GM21619 (cell line): ENCODE measurements around the gene PLA2G2F.

ENCODE experiments used
- ATAC-seq: cut with Tn5 transposase; IDR thresholded peaks from one replicate; pipeline ENCODE4 v1.9.1; 2021; ENCODE audit not compliant: unreplicated experiment

PLA2G2F gene

DNA sequence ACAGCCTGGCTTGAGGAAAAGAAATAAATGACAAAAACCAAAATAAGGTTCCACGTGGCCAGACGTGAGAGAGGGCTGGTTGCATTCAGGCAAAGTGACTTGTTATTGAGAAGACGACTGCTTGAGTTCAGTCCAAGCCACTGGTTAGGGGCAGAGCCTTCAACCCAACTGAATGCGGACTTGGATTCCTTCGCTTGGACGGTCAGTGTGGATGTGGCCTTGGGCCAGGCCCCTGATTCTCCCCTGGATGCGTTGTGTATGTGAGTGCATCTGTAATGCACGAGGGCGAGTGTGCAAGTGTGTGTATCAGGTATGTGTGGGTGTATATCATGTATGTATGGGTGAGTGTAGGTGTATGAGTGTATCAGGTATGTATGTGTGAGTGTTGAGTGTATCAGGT, 1.9 kb downstream of the PLA2G2F start:
- ATAC-seq: no peak

DNA sequence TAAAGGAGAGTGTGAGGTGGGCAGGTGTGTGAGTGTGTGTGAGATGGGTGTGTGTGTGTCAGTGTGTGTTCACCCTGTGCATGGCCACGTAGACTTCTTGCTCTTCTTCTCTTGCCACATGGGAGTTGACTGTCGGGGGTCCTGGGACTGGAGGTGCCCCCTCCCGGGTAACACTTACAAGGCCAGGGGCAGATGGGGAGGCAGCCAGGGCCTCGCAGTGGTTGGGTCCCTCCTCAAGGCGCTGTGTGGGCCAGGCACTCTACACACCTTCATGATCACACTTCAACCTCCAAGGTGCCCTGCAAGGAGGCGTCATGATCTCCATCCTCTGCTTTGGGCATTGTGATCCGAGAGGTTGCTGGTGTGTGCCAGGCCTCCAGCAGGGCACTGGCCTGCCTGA, 2.3 kb downstream of the PLA2G2F start:
- no peak for ATAC-seq

DNA sequence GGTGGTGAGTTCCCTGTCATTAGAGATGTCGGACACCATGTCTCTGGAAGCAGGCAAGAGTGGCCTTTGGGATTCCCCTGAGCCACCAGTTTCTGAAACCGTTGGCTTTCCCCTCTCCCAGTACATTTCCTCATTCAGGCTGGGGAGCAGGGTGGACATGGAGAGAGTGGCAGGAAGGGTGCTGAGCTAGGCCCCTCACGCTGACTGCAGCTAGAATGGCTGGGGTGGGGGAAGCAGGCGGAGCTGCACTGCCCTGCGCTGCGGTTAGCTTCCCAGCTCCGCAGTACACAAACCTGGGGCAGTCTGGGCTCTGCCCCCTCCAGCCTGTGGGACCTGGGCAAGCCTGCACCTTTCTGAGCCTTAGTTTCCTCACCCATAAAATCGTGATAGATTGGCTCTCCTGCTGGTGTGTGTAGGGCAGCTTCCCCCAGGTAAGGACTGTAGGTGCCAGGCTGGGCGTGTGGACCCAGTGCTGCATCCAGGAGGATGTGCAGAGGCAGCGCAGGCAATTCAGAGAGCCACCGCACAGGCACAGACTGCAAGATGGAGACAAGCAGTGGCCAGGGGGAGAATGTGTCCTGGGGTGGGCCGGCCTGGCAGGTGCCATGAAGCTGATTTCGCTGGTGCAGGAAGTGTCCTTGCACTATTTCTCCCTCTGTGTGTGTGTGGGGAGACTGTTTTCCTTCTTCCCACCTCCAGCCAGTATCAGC, 3.0 kb downstream of the PLA2G2F start:
- no peak for ATAC-seq

DNA sequence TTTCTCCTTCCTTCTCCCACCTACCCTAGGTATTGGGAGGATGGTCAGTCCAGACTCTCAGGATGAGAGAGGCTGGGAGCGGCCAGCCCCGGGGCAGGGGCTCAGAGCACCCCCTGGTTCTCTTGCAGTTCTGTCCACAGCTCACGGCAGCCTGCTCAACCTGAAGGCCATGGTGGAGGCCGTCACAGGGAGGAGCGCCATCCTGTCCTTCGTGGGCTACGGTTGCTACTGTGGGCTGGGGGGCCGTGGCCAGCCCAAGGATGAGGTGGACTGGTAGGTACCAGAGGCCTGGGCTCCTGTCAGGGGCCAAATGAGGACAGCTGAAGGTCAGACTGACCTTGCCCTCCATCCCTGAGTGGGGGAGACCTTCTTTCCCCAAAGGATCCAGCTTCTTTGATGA, 4.2 kb downstream of the PLA2G2F start:
- ATAC-seq: no peak

DNA sequence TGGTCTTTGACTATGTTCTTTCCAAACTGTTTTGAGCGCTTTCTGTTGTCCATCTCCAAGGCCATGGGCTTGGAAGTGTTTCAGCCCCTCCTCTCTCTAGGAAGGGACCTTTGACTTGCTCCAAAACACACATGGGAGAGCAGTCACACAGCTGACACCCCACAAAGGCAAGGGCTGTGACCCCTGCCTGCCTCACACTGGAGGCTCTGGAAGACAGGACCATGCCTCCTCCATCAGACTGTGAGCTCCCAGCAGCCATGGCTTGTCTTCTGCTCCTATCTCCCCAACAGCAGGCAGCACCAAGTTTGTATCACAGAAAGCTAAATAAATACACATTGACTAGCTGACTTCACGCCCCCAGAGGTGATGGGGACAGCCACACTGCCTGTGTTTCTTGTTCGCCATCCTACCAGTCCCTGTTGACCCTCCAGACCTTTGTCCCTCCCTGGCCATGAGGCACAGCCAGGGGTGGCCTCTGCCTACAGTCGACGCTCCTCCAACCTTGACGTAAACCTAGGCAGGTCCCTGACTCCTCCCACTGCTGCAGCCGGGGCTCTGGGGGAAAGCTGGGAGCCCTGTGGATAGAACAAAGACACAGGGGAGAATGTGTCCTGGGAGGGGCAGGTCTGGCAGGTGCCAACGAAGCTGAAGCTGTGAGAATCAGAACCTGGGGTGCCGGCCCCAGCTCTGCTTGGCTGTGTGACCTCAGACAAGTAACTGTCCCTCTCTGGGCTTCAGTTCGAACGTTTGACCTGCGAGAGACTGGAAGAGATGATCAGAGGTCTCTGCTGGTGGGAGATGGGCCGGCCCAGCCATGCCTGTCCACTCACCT, 4.8 kb downstream of the PLA2G2F start:
- no peak for ATAC-seq

DNA sequence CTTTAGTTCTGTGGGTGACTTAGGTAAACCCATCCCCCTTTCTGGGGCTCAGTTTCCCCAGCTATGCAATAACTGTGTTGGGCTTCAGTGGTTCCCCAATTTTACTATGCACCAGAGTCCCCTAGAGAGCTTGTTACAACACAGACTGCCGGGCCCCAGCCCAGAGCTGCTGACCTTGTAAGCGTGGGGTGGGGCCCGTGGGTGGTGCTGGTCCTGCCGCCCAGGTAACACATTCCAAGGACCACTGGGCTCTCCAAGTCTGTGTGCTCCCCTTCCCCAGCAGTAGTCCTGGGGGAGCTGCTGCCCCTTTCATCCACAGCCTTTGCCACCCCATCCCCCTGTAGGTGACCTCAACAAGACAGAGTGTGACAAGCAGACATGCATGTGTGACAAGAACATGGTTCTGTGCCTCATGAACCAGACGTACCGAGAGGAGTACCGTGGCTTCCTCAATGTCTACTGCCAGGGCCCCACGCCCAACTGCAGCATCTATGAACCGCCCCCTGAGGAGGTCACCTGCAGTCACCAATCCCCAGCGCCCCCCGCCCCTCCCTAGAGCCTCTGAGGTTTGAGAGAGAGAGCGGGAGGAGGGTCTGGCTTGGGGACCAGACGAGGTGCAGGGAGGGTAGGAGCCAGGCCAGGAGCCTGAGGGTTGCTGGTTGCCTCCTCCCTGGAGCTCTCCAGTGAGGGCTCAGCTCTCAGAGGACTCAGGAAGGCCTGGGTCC, 8.9 kb downstream of the PLA2G2F start:
- ATAC-seq: no peak

DNA sequence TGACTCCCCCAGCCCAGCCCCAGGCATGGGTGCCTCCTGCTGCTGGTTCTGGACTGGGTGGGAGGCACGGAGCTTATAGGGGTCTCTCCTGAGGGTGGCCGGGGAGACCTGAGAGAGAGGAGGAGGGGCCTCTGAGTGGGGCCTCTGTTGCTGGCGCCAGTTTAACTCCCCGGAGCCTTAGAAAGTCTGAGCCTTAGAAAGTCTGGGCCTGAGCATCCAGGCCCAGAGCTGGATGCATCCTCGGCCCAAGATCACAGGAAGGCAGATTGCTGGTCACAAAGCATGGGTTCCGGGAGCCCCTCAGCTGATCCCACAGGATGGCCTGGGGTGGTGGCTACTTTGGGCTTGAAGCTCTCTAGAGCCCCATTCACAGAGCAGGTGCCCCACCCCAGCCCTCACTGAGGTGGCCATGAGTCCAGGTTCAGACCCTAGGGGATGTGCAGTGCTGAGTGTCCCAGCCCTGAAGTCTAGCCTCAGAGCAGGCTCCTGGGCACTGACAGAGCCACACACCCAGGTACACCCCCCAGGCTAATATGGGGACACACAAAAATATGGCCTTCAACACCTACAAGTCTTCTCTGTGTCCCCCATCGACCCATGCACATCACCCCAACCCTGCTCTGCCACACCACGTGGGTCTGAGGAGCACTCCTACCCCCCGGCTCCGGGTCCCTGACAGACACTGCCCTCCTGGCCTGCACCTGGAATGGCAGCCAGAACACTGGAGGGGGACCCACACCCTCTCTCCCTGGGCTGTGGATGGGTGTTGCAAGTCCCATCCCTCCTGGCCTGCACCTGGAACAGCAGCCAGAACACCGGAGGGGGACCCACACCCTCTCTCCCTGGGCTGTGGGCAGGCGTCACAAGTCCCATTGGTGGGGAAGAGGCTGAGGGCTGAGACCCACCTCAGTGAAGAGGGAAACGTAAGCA, 9.7 kb downstream of the PLA2G2F start:
- ATAC-seq: no peak

DNA sequence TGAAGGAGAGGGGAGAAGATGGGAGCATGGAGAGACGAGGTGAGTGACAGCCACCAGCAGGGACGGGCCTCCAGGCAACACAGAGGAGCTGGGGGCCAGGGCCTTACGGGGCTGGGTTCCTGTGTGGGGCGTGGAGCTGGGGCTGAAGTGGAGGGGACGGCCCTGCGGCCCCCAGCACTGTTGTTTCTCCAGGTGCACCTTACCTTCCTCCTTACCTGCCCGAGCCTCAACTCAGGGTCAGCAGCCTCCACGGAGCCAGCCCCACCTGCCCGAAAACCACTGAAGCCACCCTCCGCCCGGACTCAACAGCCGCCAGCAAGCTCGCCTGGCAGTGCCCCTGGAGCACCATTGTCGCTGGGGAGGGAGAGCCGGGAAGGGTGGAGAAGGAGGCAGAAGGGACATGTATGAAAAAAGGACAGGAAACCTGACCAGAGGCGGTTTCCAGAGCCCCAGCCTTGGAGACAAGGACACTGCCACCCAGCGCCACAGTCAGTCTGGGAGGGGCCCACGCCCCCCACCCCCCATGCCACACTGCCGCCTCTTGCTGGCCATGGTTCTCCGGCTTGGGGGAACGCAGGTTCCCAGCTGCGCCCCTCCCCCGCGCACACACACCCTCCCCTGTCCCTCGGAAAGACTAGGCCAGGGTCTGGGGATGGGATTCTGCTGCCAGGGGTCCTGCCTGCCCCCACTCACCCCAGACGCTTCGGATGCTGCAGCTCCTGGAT, 10.6 kb downstream of the PLA2G2F start:
- no peak for ATAC-seq

DNA sequence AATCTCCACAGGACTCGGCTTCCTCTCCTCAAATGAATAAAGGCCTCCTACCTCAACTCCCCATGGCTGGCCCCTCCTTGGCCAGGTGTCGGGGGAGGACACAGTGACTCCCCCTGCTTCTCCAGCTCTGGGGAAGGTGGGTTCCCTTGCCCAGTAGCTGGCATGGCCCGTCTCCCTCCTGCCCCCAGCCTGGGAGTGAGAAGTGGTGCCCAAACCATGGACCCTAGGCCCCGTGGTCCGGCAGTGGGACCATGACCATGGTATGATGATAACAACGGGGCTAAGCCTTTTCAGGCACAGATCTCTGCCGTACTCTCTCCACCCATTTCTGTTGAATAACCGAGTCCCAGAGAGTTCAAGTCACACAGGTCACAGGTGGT, 11.2 kb downstream of the PLA2G2F start:
- no peak for ATAC-seq

DNA sequence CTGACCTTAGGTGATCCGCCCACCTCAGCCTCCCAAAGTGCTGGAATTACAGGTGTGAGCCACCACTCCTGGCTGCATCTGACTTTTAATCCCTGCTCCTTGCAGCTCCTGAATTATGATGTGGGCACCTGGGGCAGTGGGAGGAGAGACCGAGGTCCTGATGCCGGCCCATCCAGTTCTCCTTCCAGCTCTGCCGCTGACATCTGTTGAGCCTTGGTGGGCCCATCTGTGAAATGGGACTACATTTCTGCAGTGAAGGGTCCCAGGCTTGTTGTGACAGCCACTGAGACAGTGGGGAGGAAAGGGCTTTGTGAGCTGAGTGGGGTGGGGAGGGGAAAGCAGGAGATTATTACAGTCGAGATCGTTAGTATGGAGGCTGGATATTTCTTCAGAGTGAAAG, 11.8 kb downstream of the PLA2G2F start:
- ATAC-seq: no peak

DNA sequence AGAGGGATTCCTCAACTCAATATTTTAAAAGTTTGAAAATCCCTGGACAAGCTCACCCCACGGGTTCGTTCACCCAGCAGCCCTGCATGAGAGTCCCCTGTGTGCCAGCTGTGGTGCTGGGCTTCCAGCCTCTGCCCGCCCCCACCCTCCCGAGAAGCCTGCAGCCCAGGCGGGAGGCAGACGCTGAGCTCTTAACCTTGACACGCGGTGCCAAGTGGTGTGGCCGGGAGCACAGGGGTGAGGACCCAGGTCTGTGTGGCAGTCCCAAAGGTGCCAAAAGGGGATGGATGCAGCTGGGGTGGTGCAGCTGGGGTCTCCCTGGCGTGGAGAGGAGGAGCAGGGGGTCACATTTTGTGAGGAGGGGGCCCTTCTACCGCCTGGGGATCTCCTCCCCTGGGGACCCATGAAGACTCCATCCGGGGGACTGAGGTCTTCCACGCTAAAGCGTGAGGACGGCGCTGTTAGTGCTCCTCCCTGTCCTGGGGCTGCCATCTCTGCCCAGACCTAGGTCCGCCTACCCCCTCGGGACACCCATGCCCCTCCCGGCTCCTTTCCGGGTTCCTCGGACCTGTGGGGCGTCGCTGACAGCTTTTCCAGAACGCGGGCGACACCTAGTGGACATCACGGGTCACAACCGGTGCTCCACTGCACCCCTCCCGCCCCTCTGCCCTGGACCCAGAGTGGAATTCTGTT, 12.9 kb downstream of the PLA2G2F start:
- ATAC-seq: peak; percentile 66

DNA sequence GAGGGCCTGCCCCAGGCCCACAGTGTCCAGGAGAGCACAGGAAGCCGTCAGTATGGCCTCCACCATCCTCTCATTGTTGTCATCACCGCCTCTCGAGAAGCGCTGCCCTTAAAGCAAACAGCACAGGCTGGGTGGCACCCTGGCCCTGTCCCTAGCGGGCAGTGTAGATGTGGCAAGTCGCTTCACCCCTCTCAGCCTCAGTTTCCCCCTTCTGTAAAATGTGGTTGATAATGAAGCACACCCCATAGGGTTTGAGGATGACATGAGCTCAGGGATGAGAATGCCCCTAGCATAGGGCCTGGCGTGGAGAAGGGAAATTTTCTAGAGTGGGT, 13.4 kb downstream of the PLA2G2F start:
- ATAC-seq: no peak

DNA sequence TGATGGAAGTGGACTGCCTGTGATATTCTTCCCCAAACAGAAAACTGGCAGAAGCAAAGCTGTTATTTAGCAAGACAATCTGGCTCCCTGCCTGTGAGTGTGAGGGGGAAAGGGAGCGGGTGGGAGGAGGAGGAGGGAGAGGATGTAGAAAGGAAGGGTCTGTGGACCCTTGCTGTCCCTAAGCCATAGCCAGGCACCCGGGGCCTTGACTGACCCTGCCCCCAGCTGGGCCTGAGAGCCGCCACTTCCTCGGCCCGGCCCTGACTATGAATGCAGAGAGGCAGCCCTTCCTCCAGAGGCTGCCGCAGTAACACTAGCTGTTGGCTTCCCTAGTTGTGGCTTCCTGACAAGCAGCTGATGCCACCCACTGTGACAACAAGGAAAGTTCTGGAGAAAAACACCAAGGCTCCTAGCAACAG, 13.9 kb downstream of the PLA2G2F start:
- ATAC-seq: no peak

DNA sequence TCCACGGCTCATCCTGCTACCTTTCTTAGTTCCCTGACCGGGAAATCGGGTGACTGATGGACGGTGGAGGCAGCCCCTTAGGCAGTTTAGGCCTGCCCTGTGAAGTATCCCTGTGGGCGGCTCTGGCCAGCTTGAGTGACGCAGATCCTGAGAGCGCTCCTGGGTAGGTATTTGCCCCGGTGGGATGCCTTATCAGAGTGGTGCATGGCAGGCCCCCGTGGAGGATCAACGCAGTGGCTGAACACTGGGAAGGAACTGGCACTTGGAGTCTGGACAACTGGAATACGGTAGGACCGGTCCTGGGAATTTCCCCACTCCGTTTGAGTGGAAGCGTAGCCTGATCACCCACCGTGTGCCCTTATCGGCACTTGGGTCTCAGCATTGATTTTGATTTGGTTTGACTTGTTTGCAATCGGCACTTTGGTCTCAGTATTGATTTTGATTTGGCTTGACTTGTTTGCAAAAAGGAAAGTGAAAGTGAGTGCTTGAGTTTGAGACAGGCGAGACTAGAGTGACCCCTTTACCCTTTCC, 15.2 kb downstream of the PLA2G2F start:
- no peak for ATAC-seq

DNA sequence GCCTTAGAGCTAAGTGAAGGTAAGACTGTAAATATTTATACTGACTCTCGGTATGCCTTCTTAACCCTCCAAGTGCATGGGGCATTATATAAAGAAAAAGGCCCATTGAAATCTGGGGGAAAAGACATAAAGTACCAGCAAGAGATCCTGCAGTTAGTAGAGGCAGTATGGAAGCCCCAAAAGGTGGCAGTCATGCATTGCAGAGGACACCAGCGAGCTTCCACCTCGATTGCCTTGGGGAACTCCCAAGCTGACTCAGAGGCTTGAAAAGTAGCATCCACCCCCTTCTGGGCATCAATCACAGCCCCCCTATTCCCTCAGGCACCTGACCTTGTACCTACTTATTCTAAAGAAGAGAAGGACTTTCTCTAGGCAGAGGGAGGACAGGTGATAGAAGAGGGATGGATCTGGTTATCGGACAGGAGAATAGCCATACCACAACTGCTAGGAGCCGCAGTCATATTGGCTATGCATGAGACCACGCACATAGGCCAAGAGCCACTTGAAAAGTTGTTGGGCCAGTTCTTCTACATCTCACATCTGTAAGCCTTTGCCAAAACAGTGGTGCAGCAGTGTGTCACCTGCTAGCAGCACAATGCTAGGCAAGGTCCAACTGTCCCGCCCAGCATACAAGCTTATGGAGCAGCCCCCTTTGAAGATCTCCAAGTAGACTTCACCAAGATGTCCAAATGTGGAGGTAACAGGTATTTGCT, 19.4 kb downstream of the PLA2G2F start:
- ATAC-seq: no peak

DNA sequence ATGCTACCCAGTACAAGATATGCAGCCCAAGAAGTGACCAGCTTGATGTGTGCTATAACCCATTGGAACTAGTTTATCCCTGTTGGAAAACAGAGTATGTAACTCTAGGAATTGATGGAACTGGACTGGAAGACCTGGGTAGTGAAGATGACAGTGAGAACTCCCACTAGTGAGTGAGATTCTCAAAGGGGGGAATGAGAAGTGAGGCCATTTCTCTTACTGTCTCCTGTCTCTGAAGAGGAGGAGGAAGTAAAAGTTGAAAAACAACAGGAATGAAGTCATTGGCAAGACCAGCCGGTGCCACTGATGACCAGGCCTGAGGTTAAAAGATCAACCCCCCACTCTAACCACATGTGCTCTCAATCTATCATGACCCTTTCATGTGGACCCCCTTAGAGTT, 20.9 kb downstream of the PLA2G2F start:
- no peak for ATAC-seq

DNA sequence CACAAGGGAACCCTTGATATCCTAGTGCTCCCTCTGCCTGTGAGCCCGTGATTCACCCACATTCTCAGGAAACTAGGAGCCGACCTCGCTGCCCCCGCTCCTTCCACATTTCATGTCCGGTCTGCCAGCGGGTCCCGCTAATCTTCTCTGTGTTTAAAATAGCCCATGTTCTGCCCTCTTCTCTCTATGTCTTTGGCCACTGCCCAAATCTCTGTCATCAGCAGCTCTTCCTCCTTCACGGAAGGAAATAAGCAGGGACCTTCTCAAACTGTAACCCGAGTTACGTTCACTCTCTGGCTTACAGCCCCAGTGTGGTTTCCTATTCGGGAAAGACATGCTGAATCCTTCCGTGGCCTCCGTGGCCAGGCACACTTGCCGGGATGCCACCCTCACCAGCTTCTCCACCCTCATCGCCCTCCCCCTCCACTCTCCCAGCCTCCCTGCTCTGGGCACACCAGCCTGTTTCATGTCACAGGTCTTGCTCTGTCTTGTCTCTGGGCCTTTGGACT, 25.6 kb downstream of the PLA2G2F start:
- no peak for ATAC-seq

DNA sequence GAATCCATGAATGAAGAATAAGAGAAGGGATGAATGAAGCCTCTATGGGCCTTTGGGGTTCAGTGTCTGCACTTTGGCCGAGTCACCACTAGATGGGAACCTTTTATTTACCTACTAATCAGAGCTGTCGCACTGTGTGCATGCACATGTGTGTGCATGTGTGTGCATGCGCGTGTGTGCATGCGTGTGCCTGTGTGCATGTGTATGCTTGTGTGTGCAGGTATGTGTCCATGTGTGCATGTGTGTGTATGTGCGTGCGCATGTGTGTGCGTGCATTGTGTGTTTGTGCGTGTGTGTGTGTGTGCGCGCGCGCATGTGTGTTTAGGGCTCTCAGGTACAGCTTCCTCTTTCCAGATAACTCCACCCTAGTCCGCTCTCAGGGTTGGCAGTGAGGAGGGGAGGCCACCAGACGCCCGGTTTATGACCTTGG, 26.4 kb downstream of the PLA2G2F start:
- no peak for ATAC-seq

DNA sequence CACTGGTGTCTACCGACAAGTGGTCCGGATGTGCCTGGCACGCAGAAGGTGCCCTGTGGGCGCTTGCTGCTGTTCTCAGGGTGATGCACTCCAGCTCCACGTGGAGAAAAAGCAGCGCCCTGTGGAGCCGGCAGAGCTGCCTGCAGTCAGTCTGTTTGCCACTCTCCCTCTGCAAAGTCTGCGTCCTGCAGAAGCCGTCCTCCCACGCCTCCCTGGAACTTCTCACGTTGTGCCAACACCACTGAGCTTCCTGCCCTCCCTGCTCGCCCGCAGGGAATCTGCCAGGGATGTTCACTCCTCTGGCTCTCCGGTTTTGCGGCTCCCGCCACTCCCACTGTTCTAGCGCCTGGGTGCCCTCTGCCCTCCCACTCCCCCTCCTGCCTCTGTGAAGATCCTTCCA, 26.9 kb downstream of the PLA2G2F start:
- ATAC-seq: no peak
